BJ (cell line): ENCODE measurements around the gene BBS7. TPM values are rescaled to one million over a fixed set of nuclear protein-coding genes. Genes with fewer than 3 reads are reported as not detected.

Source experiments
- CTCF ChIA-PET: fragments of 350-600 bp; formaldehyde crosslinking; extraction: SDS; loops from one replicate; lab custom pipeline; 2021; ENCODE audit warnings: antibody characterized with exemption, inconsistent platforms; lab: Yijun Ruan, JAX
- POLR2A ChIA-PET: fragments of 300-600 bp; sonication (Branson Sonifier 250); formaldehyde crosslinking; extraction: SDS; loops from one replicate; lab custom pipeline; 2021; ENCODE audit warnings: antibody characterized with exemption; lab: Charles Lee
- DNase-seq: peaks from one replicate; pipeline ENCODE4 v3.0.0-alpha.2; 2011; ENCODE audit warnings: low read depth
- H3K27me3 ChIP-seq: 2 replicates; pipeline ENCODE4 v1.6.0; 2011; ENCODE audit warnings: low read length; ENCODE audit not compliant: control insufficient read depth, insufficient read depth
- H3K36me3 ChIP-seq: 2 replicates; pipeline ENCODE4 v1.5.1; 2011; ENCODE audit warnings: low read length; ENCODE audit not compliant: control insufficient read depth, insufficient read depth
- H3K4me3 ChIP-seq: 2 replicates; pipeline ENCODE4 v1.5.1; 2011; ENCODE audit warnings: low read depth, mild to moderate bottlenecking, control low read depth, low read length
- CTCF ChIP-seq: IDR thresholded peaks from 2 replicates; pipeline ENCODE4 v1.5.1; 2011; ENCODE audit warnings: low read depth, mild to moderate bottlenecking, control low read depth, inconsistent platforms, low read length, moderate library complexity; ENCODE audit not compliant: insufficient read depth
- polyA plus RNA-seq: library from polyadenylated mRNA; depleted of rRNA; stranded (reverse); fragments of >200 nt; gene quantifications from 2 replicates; pipeline ENCODE4 v1.2.3, GENCODE V29; 2011; rRNA removed

Gene BBS7
- polyA plus RNA-seq, 1 experiment, result 15.0 TPM

- DNase-seq, result no peak
- ChIA-PET CTCF (interaction anchor here (1.6 kb wide), 1 partner anchor 10 kb away, joined by 4 read pairs; no protein-coding TSS in a partner anchor), POLR2A (no interaction called here)
- no peak for TF ChIP-seq CTCF
- no peak overlapping the region for H3K4me3 ChIP-seq
- H3K36me3 ChIP-seq, result no peaks in the 10 kb centered on the region
- no peaks in the 10 kb centered on the region for H3K27me3 ChIP-seq
Observed at GRCh38 chr4:121777625-121778024, 92.6 kb downstream of the BBS7 start.

- ChIA-PET CTCF (interaction anchor here (0.9 kb wide), 1 partner anchor 11 kb away, joined by 4 read pairs; the partner anchor contains the start of gene SMIM43), POLR2A (no interaction called here)
- DNase-seq, result no peak
Observed at GRCh38 chr4:121776610-121777401, 93.5 kb downstream of the BBS7 start.

More at GRCh38 chr4:121776610-121777401, 93.5 kb downstream of the BBS7 start:
- Histone ChIP-seq H3K4me3 (no peak overlapping the region), H3K27me3 (no peaks in the 10 kb centered on the region), H3K36me3 (no peaks in the 10 kb centered on the region)
- TF ChIP-seq CTCF, result no peak

Other genes with a start within 250 kb of the BBS7 start
- 591 and 1,019 TPM in 2 replicates for gene ANXA5, start 173.5 kb downstream of the BBS7 start, polyA plus RNA-seq
- 0.27 and 0.47 TPM in 2 replicates for gene SMIM43, start 105.3 kb downstream of the BBS7 start, polyA plus RNA-seq
- gene EXOSC9, start 69.2 kb downstream of the BBS7 start, polyA plus RNA-seq, result 14.3 and 21.8 TPM in 2 replicates
- gene CCNA2, start 46.6 kb downstream of the BBS7 start, polyA plus RNA-seq, result 26.8 and 39.7 TPM in 2 replicates
- 0.43 and 0.56 TPM in 2 replicates for gene TRPC3, start 81.6 kb upstream of the BBS7 start, polyA plus RNA-seq